ENCODE measurements around the gene MGA.
A peak's percentile ranks its signal among the peaks of the same experiment; 100 is the strongest.

Gene MGA

GRCh38 chr15:41659190-41659589 lies 1.0 kb upstream of the MGA start:
- H3K9me3 ChIP-seq (ENCODE audit: low read length), result no peaks in the 10 kb centered on the region
- no peaks in the 10 kb centered on the region for H3K36me3 ChIP-seq (ENCODE audit: insufficient read depth, low read length)
- H3K27ac ChIP-seq (ENCODE audit: low read depth, low read length), result no peak overlapping the region
- no peak overlapping the region for H3K4me3 ChIP-seq (ENCODE audit: low read depth in 1 of 2, low read length in 2 of 2)
- no peaks in the 10 kb centered on the region for H3K27me3 ChIP-seq (ENCODE audit: control insufficient read depth in 1 of 2, insufficient read depth in 2 of 2, low read length in 2 of 2)
- no peak overlapping the region for H3K9ac ChIP-seq (ENCODE audit: low read length)
- H3K4me1 ChIP-seq (ENCODE audit: insufficient read depth, low read length), result peaks cover 11% of the 10 kb centered on the region

GRCh38 chr15:41659855-41660234 lies 360 bp upstream of the MGA start:
- H3K27me3 ChIP-seq (ENCODE audit: control insufficient read depth in 1 of 2, insufficient read depth in 2 of 2, low read length in 2 of 2), result no peaks in the 10 kb centered on the region
- no peaks in the 10 kb centered on the region for H3K9me3 ChIP-seq (ENCODE audit: low read length)
- H3K4me3 ChIP-seq (ENCODE audit: low read depth in 1 of 2, low read length in 2 of 2), result peak overlapping the region; percentile 53 to 79
- no peak overlapping the region for H3K9ac ChIP-seq (ENCODE audit: low read length)
- H3K27ac ChIP-seq (ENCODE audit: low read depth, low read length), result peak overlapping the region; percentile 57
- H3K36me3 ChIP-seq (ENCODE audit: insufficient read depth, low read length), result no peaks in the 10 kb centered on the region
- peaks cover 11% of the 10 kb centered on the region for H3K4me1 ChIP-seq (ENCODE audit: insufficient read depth, low read length)

- Histone ChIP-seq H3K4me3 (ENCODE audit: low read depth in 1 of 2, low read length in 2 of 2) (peak overlapping the region; percentile 59 to 79), H3K27ac (ENCODE audit: low read depth, low read length) (peak overlapping the region; percentile 57), H3K9me3 (ENCODE audit: low read length) (no peaks in the 10 kb centered on the region), H3K4me1 (ENCODE audit: insufficient read depth, low read length) (peaks cover 11% of the 10 kb centered on the region), H3K27me3 (ENCODE audit: control insufficient read depth in 1 of 2, insufficient read depth in 2 of 2, low read length in 2 of 2) (no peaks in the 10 kb centered on the region), H3K9ac (ENCODE audit: low read length) (no peak overlapping the region), H3K36me3 (ENCODE audit: insufficient read depth, low read length) (no peaks in the 10 kb centered on the region)
Measured at GRCh38 chr15:41661078-41661517, 893 bp downstream of the MGA start.

GRCh38 chr15:41661518-41662225 lies 1.5 kb downstream of the MGA start:
- Histone ChIP-seq H3K9me3 (ENCODE audit: low read length) (no peaks in the 10 kb centered on the region), H3K9ac (ENCODE audit: low read length) (peak overlapping the region; percentile 1), H3K4me3 (ENCODE audit: low read depth in 1 of 2, low read length in 2 of 2) (peak overlapping the region; percentile 59 to 79), H3K27ac (ENCODE audit: low read depth, low read length) (peak overlapping the region; percentile 28), H3K27me3 (ENCODE audit: control insufficient read depth in 1 of 2, insufficient read depth in 2 of 2, low read length in 2 of 2) (no peaks in the 10 kb centered on the region), H3K36me3 (ENCODE audit: insufficient read depth, low read length) (no peaks in the 10 kb centered on the region), H3K4me1 (ENCODE audit: insufficient read depth, low read length) (peaks cover 16% of the 10 kb centered on the region)

GRCh38 chr15:41666353-41666920 lies 6.2 kb downstream of the MGA start:
- no peak overlapping the region for H3K9ac ChIP-seq (ENCODE audit: low read length)
- no peak overlapping the region for H3K4me3 ChIP-seq (ENCODE audit: low read depth in 1 of 2, low read length in 2 of 2)
- H3K9me3 ChIP-seq (ENCODE audit: low read length), result no peaks in the 10 kb centered on the region
- H3K27ac ChIP-seq (ENCODE audit: low read depth, low read length), result no peak overlapping the region
- H3K36me3 ChIP-seq (ENCODE audit: insufficient read depth, low read length), result peaks cover 8% of the 10 kb centered on the region
- H3K4me1 ChIP-seq (ENCODE audit: insufficient read depth, low read length), result peaks cover 12% of the 10 kb centered on the region
- H3K27me3 ChIP-seq (ENCODE audit: control insufficient read depth in 1 of 2, insufficient read depth in 2 of 2, low read length in 2 of 2), result no peaks in the 10 kb centered on the region

DNA sequence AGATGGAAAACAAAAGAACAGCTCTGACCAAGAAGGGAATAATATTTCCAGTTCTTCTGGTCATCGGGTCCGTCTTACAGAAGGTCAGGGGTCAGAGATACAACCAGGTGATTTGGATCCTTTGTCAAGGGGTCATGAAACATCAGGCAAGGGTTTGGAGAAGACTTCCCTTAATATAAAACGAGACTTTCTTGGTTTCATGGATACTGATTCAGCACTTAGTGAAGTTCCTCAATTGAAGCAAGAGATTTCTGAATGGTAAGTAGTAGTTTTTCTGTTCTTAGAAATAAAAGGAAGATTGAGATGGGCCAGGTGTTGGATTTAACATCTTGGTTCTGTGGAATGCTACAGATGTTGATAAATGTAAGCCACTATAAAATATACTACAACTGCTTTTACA lies 9.5 kb downstream of the MGA start:
- Histone ChIP-seq H3K9me3 (ENCODE audit: low read length) (no peaks in the 10 kb centered on the region), H3K4me3 (ENCODE audit: low read depth in 1 of 2, low read length in 2 of 2) (no peak overlapping the region), H3K36me3 (ENCODE audit: insufficient read depth, low read length) (peaks cover 8% of the 10 kb centered on the region), H3K27me3 (ENCODE audit: control insufficient read depth in 1 of 2, insufficient read depth in 2 of 2, low read length in 2 of 2) (no peaks in the 10 kb centered on the region), H3K27ac (ENCODE audit: low read depth, low read length) (no peak overlapping the region), H3K4me1 (ENCODE audit: insufficient read depth, low read length) (peaks cover 8% of the 10 kb centered on the region), H3K9ac (ENCODE audit: low read length) (no peak overlapping the region)

DNA sequence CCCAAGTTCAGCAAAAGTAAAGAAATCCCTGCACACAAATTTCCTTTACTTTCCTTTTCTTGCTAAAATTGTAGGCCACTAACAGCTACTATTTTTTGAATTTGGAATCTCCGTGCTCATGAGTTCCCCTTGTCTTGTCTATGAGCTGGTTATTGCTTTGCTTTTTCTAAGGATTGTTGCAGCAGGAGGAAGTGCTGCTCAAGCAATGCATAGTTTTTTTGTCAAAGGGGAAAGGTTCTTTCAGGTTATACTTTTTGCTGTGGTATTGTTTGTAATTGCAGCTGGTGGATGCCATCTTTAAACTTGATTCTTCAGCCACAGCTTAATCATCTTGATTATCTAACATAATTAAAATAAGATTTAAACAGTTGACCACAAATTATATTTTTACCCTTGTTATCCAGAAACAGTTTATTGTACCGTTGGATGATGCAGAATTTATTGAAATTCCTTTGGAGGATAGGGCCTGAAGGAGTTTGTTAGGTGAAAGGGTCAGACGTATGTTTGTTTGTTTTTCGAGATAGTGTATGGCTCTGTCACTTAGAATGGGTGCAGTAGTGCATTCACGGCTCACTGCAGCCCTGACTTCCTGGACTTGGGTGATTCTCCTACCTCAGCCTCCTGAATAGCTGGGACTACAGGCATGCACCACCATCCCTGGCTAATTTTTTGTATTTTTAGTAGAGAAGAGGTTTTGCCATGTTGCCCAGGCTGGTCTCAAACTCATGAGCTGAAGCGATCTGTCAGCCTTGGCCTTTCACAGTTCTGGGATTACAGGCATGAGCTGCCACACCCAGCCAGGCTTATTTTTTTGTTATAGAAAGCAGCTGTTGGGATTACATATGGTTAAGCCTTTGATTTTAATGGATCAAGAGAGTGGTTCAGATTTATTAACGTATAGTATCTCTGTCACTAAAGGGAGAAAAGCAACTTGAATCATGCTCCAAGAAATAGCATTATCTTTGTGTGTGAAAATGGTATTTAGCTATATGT lies 11.7 kb downstream of the MGA start:
- Histone ChIP-seq H3K4me1 (ENCODE audit: insufficient read depth, low read length) (peaks cover under 1% of the 10 kb centered on the region), H3K9ac (ENCODE audit: low read length) (no peak overlapping the region), H3K27me3 (ENCODE audit: control insufficient read depth in 1 of 2, insufficient read depth in 2 of 2, low read length in 2 of 2) (no peaks in the 10 kb centered on the region), H3K36me3 (ENCODE audit: insufficient read depth, low read length) (peaks cover 8% of the 10 kb centered on the region), H3K27ac (ENCODE audit: low read depth, low read length) (no peak overlapping the region), H3K9me3 (ENCODE audit: low read length) (no peaks in the 10 kb centered on the region), H3K4me3 (ENCODE audit: low read depth in 1 of 2, low read length in 2 of 2) (no peak overlapping the region)

DNA sequence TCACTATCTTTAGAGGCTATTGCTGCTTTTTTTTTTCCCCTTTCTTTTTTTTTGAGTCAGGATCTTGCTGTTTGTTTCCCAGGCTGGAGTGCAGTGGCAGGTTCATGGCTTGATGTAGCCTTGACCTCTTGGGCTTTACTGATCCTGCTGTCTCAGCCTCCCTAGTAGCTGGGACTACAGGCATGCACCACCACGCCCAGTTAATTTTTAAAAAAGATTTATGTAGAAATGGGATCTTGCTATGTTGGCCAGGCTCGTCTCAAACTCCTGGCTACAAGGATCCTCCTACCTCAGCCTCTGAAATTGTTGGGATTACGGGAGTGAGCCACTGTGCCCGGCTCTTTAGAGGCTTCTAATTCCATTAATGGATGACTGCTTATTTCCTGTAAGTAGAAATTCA lies 15.1 kb downstream of the MGA start:
- H3K9ac ChIP-seq (ENCODE audit: low read length), result no peak overlapping the region
- H3K4me1 ChIP-seq (ENCODE audit: insufficient read depth, low read length), result no peaks in the 10 kb centered on the region
- no peaks in the 10 kb centered on the region for H3K27me3 ChIP-seq (ENCODE audit: control insufficient read depth in 1 of 2, insufficient read depth in 2 of 2, low read length in 2 of 2)
- H3K27ac ChIP-seq (ENCODE audit: low read depth, low read length), result no peak overlapping the region
- H3K4me3 ChIP-seq (ENCODE audit: low read depth in 1 of 2, low read length in 2 of 2), result no peak overlapping the region
- H3K9me3 ChIP-seq (ENCODE audit: low read length), result no peaks in the 10 kb centered on the region
- H3K36me3 ChIP-seq (ENCODE audit: insufficient read depth, low read length), result no peaks in the 10 kb centered on the region

DNA sequence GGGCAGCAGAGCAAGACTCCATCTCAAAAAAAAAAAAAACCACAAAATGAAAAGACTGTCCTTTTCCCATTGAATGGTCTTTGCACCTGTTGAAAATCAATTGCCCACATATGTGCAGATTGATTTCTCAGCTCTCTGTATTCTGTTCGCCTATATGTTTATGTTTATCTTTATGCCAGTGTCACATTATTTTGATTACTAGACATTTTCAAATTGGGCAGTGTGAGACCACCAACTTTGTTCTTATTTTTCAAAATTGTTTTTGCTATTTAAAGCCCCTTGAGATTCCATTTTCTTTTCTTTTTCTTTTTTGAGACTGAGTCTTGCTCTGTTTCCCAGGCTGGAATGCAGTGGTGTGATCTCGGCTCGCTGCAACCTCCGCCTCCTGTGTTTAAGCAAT lies 18.5 kb downstream of the MGA start:
- Histone ChIP-seq H3K4me3 (ENCODE audit: low read depth in 1 of 2, low read length in 2 of 2) (no peak overlapping the region), H3K9ac (ENCODE audit: low read length) (no peak overlapping the region), H3K4me1 (ENCODE audit: insufficient read depth, low read length) (no peaks in the 10 kb centered on the region), H3K9me3 (ENCODE audit: low read length) (no peaks in the 10 kb centered on the region), H3K27ac (ENCODE audit: low read depth, low read length) (no peak overlapping the region), H3K27me3 (ENCODE audit: control insufficient read depth in 1 of 2, insufficient read depth in 2 of 2, low read length in 2 of 2) (no peaks in the 10 kb centered on the region), H3K36me3 (ENCODE audit: insufficient read depth, low read length) (no peaks in the 10 kb centered on the region)

- Histone ChIP-seq H3K4me3 (ENCODE audit: low read depth in 1 of 2, low read length in 2 of 2) (no peak overlapping the region), H3K9ac (ENCODE audit: low read length) (no peak overlapping the region), H3K9me3 (ENCODE audit: low read length) (no peaks in the 10 kb centered on the region), H3K27ac (ENCODE audit: low read depth, low read length) (no peak overlapping the region), H3K36me3 (ENCODE audit: insufficient read depth, low read length) (no peaks in the 10 kb centered on the region), H3K4me1 (ENCODE audit: insufficient read depth, low read length) (peaks cover 8% of the 10 kb centered on the region), H3K27me3 (ENCODE audit: control insufficient read depth in 1 of 2, insufficient read depth in 2 of 2, low read length in 2 of 2) (no peaks in the 10 kb centered on the region)
Measured at GRCh38 chr15:41683955-41684354, 23.8 kb downstream of the MGA start.

DNA sequence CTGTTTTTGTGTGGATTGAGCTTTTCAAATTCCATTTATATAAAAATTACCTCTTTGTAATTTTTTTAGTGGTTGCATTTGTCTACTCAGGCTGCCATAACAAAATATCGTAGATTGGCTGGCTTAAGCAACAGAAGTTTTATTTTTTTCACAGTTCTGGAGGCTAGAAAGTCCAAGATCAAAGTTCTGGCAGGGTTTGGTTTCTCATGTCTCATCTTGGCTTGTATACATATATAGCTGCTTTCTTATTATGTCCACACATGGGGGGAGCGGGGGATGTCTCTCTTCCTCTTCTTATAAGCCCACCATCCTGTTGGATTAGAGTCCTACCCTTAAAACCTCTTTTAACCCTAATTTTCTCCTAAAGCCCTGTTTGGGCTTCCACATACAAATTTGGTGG lies 28.5 kb downstream of the MGA start:
- no peak overlapping the region for H3K9ac ChIP-seq (ENCODE audit: low read length)
- no peak overlapping the region for H3K4me3 ChIP-seq (ENCODE audit: low read depth in 1 of 2, low read length in 2 of 2)
- no peaks in the 10 kb centered on the region for H3K9me3 ChIP-seq (ENCODE audit: low read length)
- H3K4me1 ChIP-seq (ENCODE audit: insufficient read depth, low read length), result peaks cover 9% of the 10 kb centered on the region
- no peaks in the 10 kb centered on the region for H3K36me3 ChIP-seq (ENCODE audit: insufficient read depth, low read length)
- H3K27me3 ChIP-seq (ENCODE audit: control insufficient read depth in 1 of 2, insufficient read depth in 2 of 2, low read length in 2 of 2), result no peaks in the 10 kb centered on the region
- H3K27ac ChIP-seq (ENCODE audit: low read depth, low read length), result no peak overlapping the region
